Retinal pigment epithelial cell (primary cell): Measurements from ENCODE around the gene BAMBI.

Experiments used
- DNase-seq: peaks from one replicate; pipeline ENCODE4 v3.0.0-alpha.2; 2010; ENCODE audit warnings: low read depth
- H3K4me3 ChIP-seq: 2 replicates; pipeline ENCODE4 v1.5.1; 2011; ENCODE audit warnings: mild to moderate bottlenecking, low read length, control low read depth, moderate library complexity
- CTCF ChIP-seq: conservative IDR thresholded peaks from 2 replicates; pipeline ENCODE4 v1.5.1; 2011; ENCODE audit warnings: low read depth, low read length, control low read depth, inconsistent platforms

Gene BAMBI

GRCh38 chr10:28663576-28664368, 13.5 kb upstream of the BAMBI start:
- DNase-seq = no peak
- no peak overlapping the region for H3K4me3 ChIP-seq
- peak; percentile 99 for TF ChIP-seq CTCF

- TF ChIP-seq CTCF = no peak
- no peak for DNase-seq
- H3K4me3 ChIP-seq = no peak overlapping the region
These were observed 13.0 kb upstream of the BAMBI start for GRCh38 chr10:28664369-28664740.

- no peak for TF ChIP-seq CTCF
- H3K4me3 ChIP-seq = no peak overlapping the region
- no peak for DNase-seq
These were observed 10.4 kb upstream of the BAMBI start for GRCh38 chr10:28666751-28667467.

- DNase-seq = no peak
- TF ChIP-seq CTCF = no peak
- peak overlapping the region; percentile 71 for H3K4me3 ChIP-seq
These were observed 8.7 kb upstream of the BAMBI start for GRCh38 chr10:28668363-28669226.

GRCh38 chr10:28669227-28670173, 7.8 kb upstream of the BAMBI start:
- TF ChIP-seq CTCF = no peak
- peak overlapping the region; percentile 71 for H3K4me3 ChIP-seq
- DNase-seq = no peak

GRCh38 chr10:28674782-28675181, 2.5 kb upstream of the BAMBI start:
- TF ChIP-seq CTCF = no peak
- no peak overlapping the region for H3K4me3 ChIP-seq
- DNase-seq = no peak
